GOT3 (cell line): ENCODE measurements around the gene SMARCA2.

Experiments
- DNase-seq: peaks from one replicate; lab custom pipeline; 2025; ENCODE audit warnings: mixed read lengths; lab: John Stamatoyannopoulos, UW

SMARCA2 gene

GRCh38 chr9:2016408-2017330, 1.5 kb downstream of the SMARCA2 start:
- DNase-seq, result no peak

GRCh38 chr9:2017331-2018161, 2.4 kb downstream of the SMARCA2 start:
- DNase-seq, result peak; percentile 8

- DNase-seq, result no peak
These were observed 3.1 kb downstream of the SMARCA2 start for GRCh38 chr9:2018162-2018643.

GRCh38 chr9:2018764-2019558, 3.8 kb downstream of the SMARCA2 start:
- DNase-seq, result no peak

- DNase-seq, result no peak
These were observed 4.6 kb downstream of the SMARCA2 start for GRCh38 chr9:2019723-2020122.

GRCh38 chr9:2021731-2022130, 6.6 kb downstream of the SMARCA2 start:
- DNase-seq, result no peak

GRCh38 chr9:2022560-2022959, 7.4 kb downstream of the SMARCA2 start:
- DNase-seq, result no peak

- no peak for DNase-seq
These were observed 7.9 kb downstream of the SMARCA2 start for GRCh38 chr9:2023042-2023441.

- DNase-seq, result no peak
These were observed 8.4 kb downstream of the SMARCA2 start for GRCh38 chr9:2023532-2023931.

GRCh38 chr9:2024888-2025782, 10.0 kb downstream of the SMARCA2 start:
- no peak for DNase-seq

- DNase-seq, result no peak
These were observed 11.3 kb downstream of the SMARCA2 start for GRCh38 chr9:2026220-2026997.

GRCh38 chr9:2027543-2028160, 12.5 kb downstream of the SMARCA2 start:
- DNase-seq, result no peak

GRCh38 chr9:2028888-2029287, 13.7 kb downstream of the SMARCA2 start:
- DNase-seq, result no peak

GRCh38 chr9:2029666-2030170, 14.6 kb downstream of the SMARCA2 start:
- DNase-seq, result no peak

GRCh38 chr9:2032234-2032633, 17.1 kb downstream of the SMARCA2 start:
- no peak for DNase-seq

GRCh38 chr9:2036844-2037243, 21.7 kb downstream of the SMARCA2 start:
- DNase-seq, result no peak

- no peak for DNase-seq
These were observed 24.4 kb downstream of the SMARCA2 start for GRCh38 chr9:2039294-2040180.

GRCh38 chr9:2040828-2041227, 25.7 kb downstream of the SMARCA2 start:
- no peak for DNase-seq
